ENCODE results near the gene TMEM242. TPM values are rescaled to one million over a fixed set of nuclear protein-coding genes. Genes with fewer than 3 reads are reported as not detected.

The TMEM242 gene
- total and polyA plus RNA-seq, 5 donors from 2014 or later, result 8.7 to 14.2 (median 10.1) TPM

DNA sequence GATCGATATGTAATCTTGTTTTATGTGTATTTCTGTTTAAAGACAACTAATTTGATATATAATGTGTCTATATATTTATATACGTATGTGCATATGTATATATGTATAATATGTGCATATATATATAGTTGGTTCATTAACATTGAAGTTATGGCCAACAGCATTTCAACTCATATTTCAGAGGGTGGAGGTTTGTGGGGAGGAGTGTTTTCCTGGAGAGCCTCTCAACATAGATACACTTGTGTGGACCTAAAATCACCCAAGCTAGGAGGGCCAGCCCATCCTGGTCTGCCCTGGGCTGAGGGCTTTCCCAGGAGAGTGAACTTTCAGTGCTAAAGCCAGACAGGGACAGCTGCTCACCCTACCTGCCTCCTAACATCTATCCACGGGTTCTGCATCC lies 68.8 kb downstream of the TMEM242 start:
- no peak overlapping the region for H3K4me3 ChIP-seq (ENCODE audit: low read depth, low read length)
- peaks cover 0 to 1% (median 0%) of the 10 kb centered on the region in 7 donors for H3K9me3 Mint-ChIP-seq
- H3K4me1 Mint-ChIP-seq, result peaks cover 0 to 3% (median 0%) of the 10 kb centered on the region in 4 donors
- H3K27me3 ChIP-seq (ENCODE audit: control insufficient read depth, insufficient read depth, low read length), result peaks cover 3% of the 10 kb centered on the region
- no peaks in the 10 kb centered on the region for H3K4me1 ChIP-seq (ENCODE audit: control insufficient read depth, insufficient read depth, low read length, poor library complexity, severe bottlenecking)
- H3K27me3 Mint-ChIP-seq, result peaks cover 34% of the 10 kb centered on the region
- no peak overlapping the region for H3K4me3 Mint-ChIP-seq
- no peak overlapping the region for H3K27ac Mint-ChIP-seq
- no peak overlapping the region for H3K27ac ChIP-seq (ENCODE audit: insufficient read depth, low read length, poor library complexity, severe bottlenecking)
- peaks cover 3% of the 10 kb centered on the region for H3K36me3 Mint-ChIP-seq
- no peaks in the 10 kb centered on the region for H3K9me3 ChIP-seq (ENCODE audit: control insufficient read depth in 2 of 2, low read length in 2 of 2)
- ATAC-seq (ENCODE audit: low read depth in 2 of 2) (no peak), DNase-seq (no peak)
- no peaks in the 10 kb centered on the region for H3K36me3 ChIP-seq (ENCODE audit: control insufficient read depth, insufficient read depth, low read length)

DNA sequence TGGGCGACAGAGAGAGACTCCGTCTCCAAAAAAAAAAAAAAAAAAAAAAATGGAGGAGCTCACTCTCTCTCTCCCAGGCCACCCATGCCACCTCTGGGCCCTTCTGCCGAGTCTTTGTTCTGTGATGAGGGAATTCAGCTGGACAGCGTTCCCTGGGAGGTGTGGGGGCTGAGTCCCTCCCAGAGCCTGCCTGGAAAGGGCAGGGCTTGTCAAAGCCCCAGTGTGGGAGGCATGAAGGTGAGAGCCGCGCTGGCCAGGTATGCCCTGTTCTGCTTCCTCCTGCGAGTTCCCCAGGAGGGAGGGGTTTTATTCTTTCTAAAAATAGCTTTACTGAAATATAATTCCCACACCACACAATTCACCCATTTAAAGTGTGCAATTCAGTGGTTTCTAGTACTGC lies 69.6 kb downstream of the TMEM242 start:
- no peak overlapping the region for H3K4me3 Mint-ChIP-seq
- no peaks in the 10 kb centered on the region for H3K4me1 Mint-ChIP-seq
- H3K9me3 Mint-ChIP-seq, result peaks cover 0 to 4% (median under 1%) of the 10 kb centered on the region in 7 donors
- peaks cover 3% of the 10 kb centered on the region for H3K36me3 Mint-ChIP-seq
- Histone ChIP-seq H3K4me1 (ENCODE audit: control insufficient read depth, insufficient read depth, low read length, poor library complexity, severe bottlenecking) (no peaks in the 10 kb centered on the region), H3K36me3 (ENCODE audit: control insufficient read depth, insufficient read depth, low read length) (no peaks in the 10 kb centered on the region), H3K27me3 (ENCODE audit: control insufficient read depth, insufficient read depth, low read length) (peaks cover 3% of the 10 kb centered on the region), H3K4me3 (ENCODE audit: low read depth, low read length) (no peak overlapping the region), H3K9me3 (ENCODE audit: control insufficient read depth in 2 of 2, low read length in 2 of 2) (peaks cover 0 to under 1% of the 10 kb centered on the region in 2 experiments), H3K27ac (ENCODE audit: insufficient read depth, low read length, poor library complexity, severe bottlenecking) (no peak overlapping the region)
- no peak for DNase-seq
- H3K27ac Mint-ChIP-seq, result no peak overlapping the region
- peaks cover 34% of the 10 kb centered on the region for H3K27me3 Mint-ChIP-seq
- ATAC-seq (ENCODE audit: low read depth in 2 of 2), result no peak

DNA sequence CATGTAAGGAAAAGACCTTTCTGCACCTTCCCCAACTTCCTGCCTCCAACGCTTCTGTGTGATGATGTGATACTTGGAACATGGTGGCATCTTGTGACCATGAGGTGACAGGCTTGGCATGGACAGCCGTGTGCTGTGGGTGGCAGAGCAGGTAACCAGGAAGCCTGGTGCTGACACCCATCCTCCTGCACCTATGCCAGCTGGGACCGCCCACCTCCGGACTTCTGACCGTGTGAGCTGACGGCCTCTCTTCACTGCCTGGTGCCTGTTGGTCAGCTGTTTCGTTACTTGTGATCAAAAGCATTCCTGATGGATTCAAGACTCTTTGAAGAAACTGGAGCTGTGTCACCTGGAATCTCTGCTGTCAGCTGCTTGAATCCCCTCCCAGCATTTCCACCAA lies 70.3 kb downstream of the TMEM242 start:
- Mint-ChIP-seq H3K4me3 (no peak overlapping the region), H3K36me3 (peaks cover 2% of the 10 kb centered on the region), H3K4me1 (no peaks in the 10 kb centered on the region), H3K27ac (no peak overlapping the region), H3K9me3 (peaks cover 0 to 9% (median 1%) of the 10 kb centered on the region in 7 donors), H3K27me3 (peaks cover 31% of the 10 kb centered on the region)
- H3K27ac ChIP-seq (ENCODE audit: insufficient read depth, low read length, poor library complexity, severe bottlenecking), result no peak overlapping the region
- ATAC-seq (ENCODE audit: low read depth in 2 of 2) (no peak), DNase-seq (no peak)
- peaks cover 3% of the 10 kb centered on the region for H3K27me3 ChIP-seq (ENCODE audit: control insufficient read depth, insufficient read depth, low read length)
- no peaks in the 10 kb centered on the region for H3K4me1 ChIP-seq (ENCODE audit: control insufficient read depth, insufficient read depth, low read length, poor library complexity, severe bottlenecking)
- H3K4me3 ChIP-seq (ENCODE audit: low read depth, low read length), result no peak overlapping the region
- H3K36me3 ChIP-seq (ENCODE audit: control insufficient read depth, insufficient read depth, low read length), result no peaks in the 10 kb centered on the region
- peaks cover 4 to 6% of the 10 kb centered on the region in 2 experiments for H3K9me3 ChIP-seq (ENCODE audit: control insufficient read depth in 2 of 2, low read length in 2 of 2)

DNA sequence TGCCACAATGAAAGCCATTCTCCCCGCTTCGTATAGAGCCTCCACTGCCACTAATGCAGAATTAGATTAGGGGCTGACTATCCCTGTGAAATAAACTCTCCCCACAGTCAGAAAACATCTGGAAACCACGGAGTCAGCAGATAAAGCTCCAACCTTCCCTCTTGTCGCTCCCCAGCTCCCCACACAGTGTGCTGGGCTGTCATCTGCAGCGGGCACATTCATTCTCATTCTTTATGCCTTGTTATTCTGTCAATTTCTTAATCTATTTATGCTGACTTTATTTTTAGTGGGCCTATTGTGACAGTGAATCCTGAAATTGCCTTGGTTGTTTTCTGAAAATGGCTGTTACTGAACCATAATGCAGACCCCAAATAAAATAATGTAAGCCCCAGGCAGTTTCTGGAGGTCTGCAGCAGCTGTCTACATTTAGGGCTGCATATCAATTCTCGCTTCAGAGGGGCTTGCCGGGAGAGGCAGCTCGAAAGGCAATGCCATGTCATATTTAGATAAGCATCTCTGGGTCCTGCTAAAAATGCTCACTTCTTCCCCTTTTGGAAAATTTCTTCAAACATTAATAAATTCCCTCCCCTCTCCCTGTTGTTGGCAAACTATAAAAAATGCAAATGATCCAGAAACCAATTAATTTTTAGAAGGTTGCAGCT lies 71.6 kb downstream of the TMEM242 start:
- DNase-seq (no peak), ATAC-seq (ENCODE audit: low read depth in 2 of 2) (no peak)
- Mint-ChIP-seq H3K27me3 (peaks cover 27% of the 10 kb centered on the region), H3K36me3 (no peaks in the 10 kb centered on the region), H3K4me3 (no peak overlapping the region), H3K4me1 (no peaks in the 10 kb centered on the region), H3K9me3 (peaks cover 0 to 12% (median 2%) of the 10 kb centered on the region in 7 donors), H3K27ac (no peak overlapping the region)
- H3K9me3 ChIP-seq (ENCODE audit: control insufficient read depth in 2 of 2, low read length in 2 of 2), result peaks cover 4 to 6% of the 10 kb centered on the region in 2 experiments
- no peak overlapping the region for H3K27ac ChIP-seq (ENCODE audit: insufficient read depth, low read length, poor library complexity, severe bottlenecking)
- no peaks in the 10 kb centered on the region for H3K4me1 ChIP-seq (ENCODE audit: control insufficient read depth, insufficient read depth, low read length, poor library complexity, severe bottlenecking)
- no peaks in the 10 kb centered on the region for H3K36me3 ChIP-seq (ENCODE audit: control insufficient read depth, insufficient read depth, low read length)
- no peak overlapping the region for H3K4me3 ChIP-seq (ENCODE audit: low read depth, low read length)
- H3K27me3 ChIP-seq (ENCODE audit: control insufficient read depth, insufficient read depth, low read length), result peaks cover 3% of the 10 kb centered on the region

DNA sequence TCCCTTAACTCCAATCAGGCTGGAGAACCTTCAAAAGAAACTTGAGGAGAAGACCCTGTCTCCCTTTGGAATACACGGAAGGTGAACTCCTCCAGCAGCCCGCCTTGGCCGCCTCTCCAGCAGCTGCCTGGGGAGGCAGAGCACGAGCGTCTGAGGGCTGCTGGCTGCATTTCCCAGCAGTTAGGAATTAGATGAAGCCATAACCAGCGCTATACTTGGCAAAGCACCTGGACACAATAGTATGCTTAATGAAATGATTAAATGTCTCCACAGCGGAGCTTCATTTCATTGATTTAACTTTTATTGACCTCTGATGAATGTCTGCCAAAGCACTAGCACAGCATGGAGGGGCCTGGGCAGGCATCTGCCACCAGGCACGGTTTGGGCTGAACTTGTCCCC lies 73.5 kb downstream of the TMEM242 start:
- ATAC-seq (ENCODE audit: low read depth in 2 of 2), result no peak
- peaks cover 4 to 6% of the 10 kb centered on the region in 2 experiments for H3K9me3 ChIP-seq (ENCODE audit: control insufficient read depth in 2 of 2, low read length in 2 of 2)
- Mint-ChIP-seq H3K27me3 (peaks cover 16% of the 10 kb centered on the region), H3K9me3 (peaks cover 0 to 12% (median 3%) of the 10 kb centered on the region in 7 donors), H3K4me3 (no peak overlapping the region), H3K4me1 (no peaks in the 10 kb centered on the region), H3K27ac (no peak overlapping the region), H3K36me3 (no peaks in the 10 kb centered on the region)
- H3K4me3 ChIP-seq (ENCODE audit: low read depth, low read length), result no peak overlapping the region
- no peak for DNase-seq
- H3K36me3 ChIP-seq (ENCODE audit: control insufficient read depth, insufficient read depth, low read length), result no peaks in the 10 kb centered on the region
- H3K27ac ChIP-seq (ENCODE audit: insufficient read depth, low read length, poor library complexity, severe bottlenecking), result no peak overlapping the region
- H3K4me1 ChIP-seq (ENCODE audit: control insufficient read depth, insufficient read depth, low read length, poor library complexity, severe bottlenecking), result no peaks in the 10 kb centered on the region
- H3K27me3 ChIP-seq (ENCODE audit: control insufficient read depth, insufficient read depth, low read length), result peaks cover 3% of the 10 kb centered on the region

DNA sequence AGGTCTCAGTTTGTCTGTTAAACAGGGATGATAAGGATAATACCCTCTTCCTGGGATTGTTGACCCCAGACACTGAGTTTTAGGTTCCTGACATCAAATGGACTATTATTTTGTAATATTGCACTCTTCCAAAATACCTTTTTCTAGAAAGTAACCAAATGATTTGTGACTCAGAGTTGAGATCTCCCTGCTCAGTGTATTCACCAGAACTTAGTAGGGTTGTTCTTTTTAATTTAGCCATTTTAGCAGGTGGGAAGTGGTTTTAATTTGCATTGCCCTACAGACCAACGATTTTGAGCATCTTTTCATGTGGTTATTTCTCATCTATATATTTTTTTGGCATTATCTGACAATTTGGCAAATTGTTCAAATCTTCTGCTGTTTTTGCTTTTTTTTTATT lies 75.1 kb downstream of the TMEM242 start:
- H3K4me3 ChIP-seq (ENCODE audit: low read depth, low read length), result no peak overlapping the region
- no peaks in the 10 kb centered on the region for H3K4me1 ChIP-seq (ENCODE audit: control insufficient read depth, insufficient read depth, low read length, poor library complexity, severe bottlenecking)
- peaks cover 4 to 6% of the 10 kb centered on the region in 2 experiments for H3K9me3 ChIP-seq (ENCODE audit: control insufficient read depth in 2 of 2, low read length in 2 of 2)
- no peaks in the 10 kb centered on the region for H3K36me3 Mint-ChIP-seq
- H3K9me3 Mint-ChIP-seq, result peaks cover 0 to 14% (median 3%) of the 10 kb centered on the region in 7 donors
- no peak overlapping the region for H3K27ac Mint-ChIP-seq
- H3K4me3 Mint-ChIP-seq, result no peak overlapping the region
- H3K27me3 ChIP-seq (ENCODE audit: control insufficient read depth, insufficient read depth, low read length), result peaks cover 3% of the 10 kb centered on the region
- H3K27ac ChIP-seq (ENCODE audit: insufficient read depth, low read length, poor library complexity, severe bottlenecking), result no peak overlapping the region
- H3K36me3 ChIP-seq (ENCODE audit: control insufficient read depth, insufficient read depth, low read length), result no peaks in the 10 kb centered on the region
- no peak for ATAC-seq (ENCODE audit: low read depth in 2 of 2)
- DNase-seq, result no peak
- peaks cover 14% of the 10 kb centered on the region for H3K27me3 Mint-ChIP-seq
- no peaks in the 10 kb centered on the region for H3K4me1 Mint-ChIP-seq

DNA sequence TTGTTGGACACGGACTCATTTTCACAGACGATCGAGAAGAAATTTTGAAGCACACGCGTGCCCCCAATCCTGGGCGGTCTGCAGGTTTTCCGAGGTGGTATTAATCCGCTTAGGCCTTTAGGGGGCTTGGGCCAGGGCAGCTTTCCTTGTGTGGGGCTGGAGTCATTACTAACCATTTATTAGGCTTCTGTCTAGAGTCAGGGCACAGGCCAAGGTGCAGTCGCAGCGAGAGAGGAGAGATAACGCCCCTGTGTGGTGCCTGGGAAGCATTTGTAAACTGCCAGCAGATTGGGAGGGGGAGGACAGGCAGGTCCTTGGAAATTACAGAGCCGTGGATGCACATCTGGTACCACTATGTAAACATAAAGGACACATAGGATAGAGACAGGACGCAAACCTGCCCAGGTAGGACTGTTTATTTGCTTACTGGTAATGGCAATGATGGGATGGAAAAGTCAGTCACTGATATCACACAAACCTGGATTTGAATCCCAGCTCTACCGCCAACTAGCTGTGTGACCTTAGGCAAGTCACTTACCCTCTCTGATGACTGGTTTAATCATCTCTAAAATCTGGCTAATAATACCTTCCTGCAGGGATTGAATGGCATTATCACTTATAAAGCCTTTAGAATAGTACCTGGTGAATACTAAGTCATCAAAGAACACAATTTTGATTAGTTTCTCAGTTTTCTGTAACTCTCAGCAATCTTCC lies 76.4 kb downstream of the TMEM242 start:
- Histone ChIP-seq H3K4me1 (ENCODE audit: control insufficient read depth, insufficient read depth, low read length, poor library complexity, severe bottlenecking) (no peaks in the 10 kb centered on the region), H3K4me3 (ENCODE audit: low read depth, low read length) (no peak overlapping the region), H3K36me3 (ENCODE audit: control insufficient read depth, insufficient read depth, low read length) (no peaks in the 10 kb centered on the region), H3K27ac (ENCODE audit: insufficient read depth, low read length, poor library complexity, severe bottlenecking) (no peak overlapping the region), H3K9me3 (ENCODE audit: control insufficient read depth in 2 of 2, low read length in 2 of 2) (peaks cover 4 to 6% of the 10 kb centered on the region in 2 experiments), H3K27me3 (ENCODE audit: control insufficient read depth, insufficient read depth, low read length) (no peaks in the 10 kb centered on the region)
- no peaks in the 10 kb centered on the region for H3K4me1 Mint-ChIP-seq
- peaks cover 0 to 15% (median 3%) of the 10 kb centered on the region in 7 donors for H3K9me3 Mint-ChIP-seq
- H3K36me3 Mint-ChIP-seq, result no peaks in the 10 kb centered on the region
- H3K27me3 Mint-ChIP-seq, result peaks cover 19% of the 10 kb centered on the region
- ATAC-seq (ENCODE audit: low read depth in 2 of 2) (no peak), DNase-seq (no peak)
- H3K4me3 Mint-ChIP-seq, result no peak overlapping the region
- no peak overlapping the region for H3K27ac Mint-ChIP-seq
